Heart right ventricle (tissue), 16 donors: ENCODE data around the gene FAM89B. TPM values are rescaled to one million over a fixed set of nuclear protein-coding genes. Genes with fewer than 3 reads are reported as not detected.

Source experiments
- ATAC-seq, 8 donors: fragments of 200-7000 bp; cut with Tn5 transposase; one replicate each; pipeline ENCODE4 v1.9.1; 2020; ENCODE audit warnings: mild to moderate bottlenecking in 8 of 8, moderate library complexity in 8 of 8, moderate number of reproducible peaks in 1 of 8
- DNase-seq, 2 donors: peaks; one replicate each; pipeline ENCODE4 v3.0.0-alpha.2; 2020
- H3K27ac ChIP-seq, 10 donors: fragments of 200-600 bp; sonication (generic) in 2 of 10; one replicate each; pipeline versions ENCODE4 v1.5.0 to v1.8.0; 2020 to 2022; ENCODE audit warnings: mild to moderate bottlenecking in 3 of 10
- H3K27me3 ChIP-seq, 7 donors: fragments of 200-600 bp; one replicate each; pipeline ENCODE4 v1.8.0; 2021 to 2022; ENCODE audit warnings: mild to moderate bottlenecking in 2 of 7
- H3K36me3 ChIP-seq, 9 donors: fragments of 200-600 bp; sonication (generic) in 1 of 9; one replicate each; pipeline versions ENCODE4 v1.5.0 to v1.8.0; 2020 to 2022; ENCODE audit warnings: mild to moderate bottlenecking in 2 of 9
- H3K4me1 ChIP-seq, 9 donors: fragments of 200-600 bp; sonication (generic) in 1 of 9; one replicate each; pipeline versions ENCODE4 v1.5.0 to v1.8.0; 2020 to 2022; ENCODE audit warnings: mild to moderate bottlenecking in 4 of 9
- H3K4me3 ChIP-seq, 10 donors: fragments of 200-600 bp; sonication (generic) in 2 of 10; one replicate each; pipeline versions ENCODE4 v1.5.0 to v1.8.0; 2020 to 2022; ENCODE audit warnings: mild to moderate bottlenecking in 7 of 10, moderate library complexity in 2 of 10
- H3K9me3 ChIP-seq, 11 donors: fragments of 200-600 bp in 10 of 11; sonication (generic) in 2 of 11; one replicate each; pipeline versions ENCODE4 v1.5.0 to v1.8.0; 2013 to 2022; ENCODE audit warnings: mild to moderate bottlenecking in 2 of 11, control low read depth in 1 of 11, moderate library complexity in 1 of 11
- CTCF ChIP-seq, 9 donors: fragments of 200-600 bp; sonication (generic) in 2 of 9; IDR thresholded peaks; one replicate each; pipeline versions ENCODE4 v1.5.0 to v1.8.0; 2021 to 2022; ENCODE audit warnings: antibody characterized with exemption in 9 of 9, mild to moderate bottlenecking in 5 of 9, moderate library complexity in 1 of 9
- WGBS, 2 donors: extraction: QIAGEN DNeasy Blood & Tissue Kit; methylation state at CpG; one replicate each; pipeline ENCODE4 v1.1.7; 2013; ENCODE audit warnings: inconsistent platforms in 1 of 2; 5-methylcytosine and 5-hydroxymethylcytosine counted together
- intact Hi-C, 10 donors: fragments of 100-400 bp; cut with DNase I; formaldehyde crosslinking; loops; one replicate each; pipeline versions ENCODE4 v1.11.1 to v1.14.2; 2022
- polyA plus RNA-seq, 2 donors: library from polyadenylated mRNA; stranded (reverse); fragments of 200-250 nt; gene quantifications; one replicate each; pipeline ENCODE4 v1.2.3, GENCODE V29; 2013
- total RNA-seq, 10 donors: library from RNA; stranded (reverse); fragmentation: NEBNext Ultra II Directional in 3 of 10; extraction: Animal tissue kit (Norgen Biotek cat#: 25700) in 3 of 10; gene quantifications; one replicate each; pipeline versions ENCODE4 v1.2.1 to v1.2.4, GENCODE V29; 2021 to 2023
- donor health status: Arrhythmogenic right ventricular cardiomyopathy.
- donor health status: ischemic (EF 13 %, LVEDD 7.1; RV severe dilation, severe dysfunction).
- donor health status: healthy with polysubstance abuse.
- donor health status: DM: no; HTN: yes; CAD: no.
- donor health status: DM: no; HTN: no; CAD: no.
- donor health status: ischemic (EF 25% LVEDD 6.9; RV normal size, moderate dysfunction).
- donor health status: ischemic (EF 25% LVEDD 5.7; RV mildly dilated, moderate dysfunction).
- donor health status: healthy.
- donor health status: DM: yes; HTN: yes; CAD: no.
- donor health status: Ischemic cardiomyopathy.
- donor health status: ischemic (EF 35%, LVEDD 5.7; RV mildly dilated, moderate dysfunction).
- donor health status: nonischemic (EF 11% LVEDD 7.7; RV severe dilation, severe dysfunction).
- donor health status: DM: yes; HTN: yes; CAD: no.
- donor health status: PGD.
- donor health status: ischemic (EF 29% LVEDD 5.4; RV normal size, mild dysfunction).
- donor health status: nonischemic (EF 23%, LVEDD 6.1; RV moderate dilation, normal function).

The FAM89B gene
- total and polyA plus RNA-seq, 12 donors, result 21.2 to 55.7 (median 33.8) TPM

GRCh38 chr11:65571940-65572339 is 398 bp upstream of the FAM89B start:
- H3K27ac ChIP-seq, result peak overlapping the region; percentile 89 to 100 (median 96)
- ATAC-seq (no peak), DNase-seq (no peak)
- 9 to 10% methylated on average over 11 of the region's 11 CpGs for WGBS, 2 donors
- H3K27me3 ChIP-seq, result no peaks in the 10 kb centered on the region
- H3K4me1 ChIP-seq, result peaks cover 24 to 76% (median 70%) of the 10 kb centered on the region in 9 donors
- intact Hi-C loops, result loop anchor here in 7 of 10 donors (2.0 to 5.0 kb wide), 5 partner anchors 31 to 345 kb away; partner anchors contain the start of genes MAP3K11 (in 2 of the 7), C11orf68 (in 1 of the 7) and DRAP1 (in 1 of the 7)
- H3K9me3 ChIP-seq, result no peaks in the 10 kb centered on the region
- H3K4me3 ChIP-seq, result peak overlapping the region in 9 of 10 donors; percentile 56 to 98 (median 88)
- peaks cover 0 to 13% (median 0%) of the 10 kb centered on the region in 9 donors for H3K36me3 ChIP-seq
- TF ChIP-seq CTCF (IDR thresholded peaks at IDR 0.05), result peak in 4 of 9 donors; percentile 20 to 39 (median 33)

GRCh38 chr11:65573391-65574079 is 1.2 kb downstream of the FAM89B start:
- H3K27me3 ChIP-seq, result no peaks in the 10 kb centered on the region
- no peak for TF ChIP-seq CTCF (IDR thresholded peaks at IDR 0.05)
- peak overlapping the region; percentile 89 to 100 (median 96) for H3K27ac ChIP-seq
- peaks cover 0 to 7% (median 0%) of the 10 kb centered on the region in 9 donors for H3K36me3 ChIP-seq
- H3K4me3 ChIP-seq, result peak overlapping the region; percentile 19 to 98 (median 84)
- WGBS, 2 donors, result 27 to 36% methylated on average over 22 of the region's 22 CpGs
- intact Hi-C loops, result loop anchor here in 8 of 10 donors (2.0 to 5.0 kb wide), 6 partner anchors 33 to 344 kb away; partner anchors contain the start of genes MAP3K11 (in 5 of the 8), PCNX3 (in 3 of the 8), C11orf68 (in 1 of the 8) and DRAP1 (in 1 of the 8)
- peaks cover 37 to 80% (median 75%) of the 10 kb centered on the region in 9 donors for H3K4me1 ChIP-seq
- H3K9me3 ChIP-seq, result no peaks in the 10 kb centered on the region
- ATAC-seq (no peak), DNase-seq (no peak)

- Histone ChIP-seq H3K27me3 (no peaks in the 10 kb centered on the region), H3K4me3 (peak overlapping the region; percentile 3 to 98 (median 84)), H3K4me1 (peaks cover 37 to 76% (median 68%) of the 10 kb centered on the region in 9 donors), H3K9me3 (no peaks in the 10 kb centered on the region), H3K27ac (peak overlapping the region; percentile 89 to 100 (median 96)), H3K36me3 (peaks cover 0 to 9% (median 0%) of the 10 kb centered on the region in 9 donors)
- intact Hi-C loops, result loop anchor here in 7 of 10 donors (2.0 to 5.0 kb wide), 5 partner anchors 33 to 343 kb away; partner anchors contain the start of genes MAP3K11 (in 5 of the 7), PCNX3 (in 3 of the 7), C11orf68 (in 1 of the 7) and DRAP1 (in 1 of the 7)
- TF ChIP-seq CTCF (IDR thresholded peaks at IDR 0.05), result peak; percentile 95 to 100 (median 99)
- DNase-seq (peak; percentile 94 to 97), ATAC-seq (peak; percentile 59 to 68 (median 61))
- 2 to 3% methylated on average over 54 to 60 of the region's 67 CpGs for WGBS, 2 donors
Observed at GRCh38 chr11:65574109-65574810, 1.9 kb downstream of the FAM89B start.
